Uterus (tissue), 2 donors: ENCODE data around the gene KRTAP4-1.

Experiments used
- POLR2A ChIP-seq, 2 donors: fragments of 450-650 bp; IDR thresholded peaks; one replicate each; pipeline ENCODE4 v1.6.1; 2016; ENCODE audit warnings: antibody characterized with exemption in 2 of 2, mild to moderate bottlenecking in 1 of 2, moderate library complexity in 1 of 2
- TF ChIP-seq, protein P1 (sequence below), 4 experiments: fragments of 200-600 bp in 2 of 4; fragments of 450-650 bp in 2 of 4; sonication (generic) in 2 of 4; IDR thresholded peaks; one replicate each; pipeline ENCODE4 v1.5.1; 2016 to 2019; ENCODE audit warnings: antibody characterized with exemption in 4 of 4, mild to moderate bottlenecking in 2 of 4, moderate library complexity in 1 of 4

DNA sequence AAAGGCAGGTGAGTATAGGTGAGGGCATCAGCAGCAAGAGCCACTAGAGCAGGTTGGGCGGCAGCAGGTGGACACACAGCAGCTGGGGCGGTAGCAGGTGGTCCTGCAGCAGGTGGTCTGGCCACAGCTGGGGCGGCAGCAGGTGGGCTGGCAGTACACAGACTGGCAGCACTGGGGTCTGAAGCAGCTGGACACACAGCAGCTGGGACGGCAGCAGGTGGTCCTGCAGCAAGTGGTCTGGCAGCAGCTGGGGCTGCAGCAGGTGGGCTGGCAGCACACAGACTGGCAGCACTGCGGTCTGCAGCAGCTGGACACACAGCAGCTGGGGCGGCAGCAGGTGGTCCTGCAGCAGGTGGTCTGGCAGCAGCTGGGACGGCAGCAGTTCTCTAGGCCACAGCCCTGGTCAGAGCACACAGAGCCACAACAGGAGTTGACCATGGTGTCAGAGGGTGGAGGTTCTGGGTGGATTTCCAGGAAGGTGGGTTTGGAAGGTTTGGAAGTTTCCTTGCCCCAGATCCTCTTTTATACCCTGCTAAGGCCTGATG, 6.9 kb downstream of the KRTAP4-1 start, which contains the start of gene KRTAP4-2:
- TF ChIP-seq, protein P1, sequence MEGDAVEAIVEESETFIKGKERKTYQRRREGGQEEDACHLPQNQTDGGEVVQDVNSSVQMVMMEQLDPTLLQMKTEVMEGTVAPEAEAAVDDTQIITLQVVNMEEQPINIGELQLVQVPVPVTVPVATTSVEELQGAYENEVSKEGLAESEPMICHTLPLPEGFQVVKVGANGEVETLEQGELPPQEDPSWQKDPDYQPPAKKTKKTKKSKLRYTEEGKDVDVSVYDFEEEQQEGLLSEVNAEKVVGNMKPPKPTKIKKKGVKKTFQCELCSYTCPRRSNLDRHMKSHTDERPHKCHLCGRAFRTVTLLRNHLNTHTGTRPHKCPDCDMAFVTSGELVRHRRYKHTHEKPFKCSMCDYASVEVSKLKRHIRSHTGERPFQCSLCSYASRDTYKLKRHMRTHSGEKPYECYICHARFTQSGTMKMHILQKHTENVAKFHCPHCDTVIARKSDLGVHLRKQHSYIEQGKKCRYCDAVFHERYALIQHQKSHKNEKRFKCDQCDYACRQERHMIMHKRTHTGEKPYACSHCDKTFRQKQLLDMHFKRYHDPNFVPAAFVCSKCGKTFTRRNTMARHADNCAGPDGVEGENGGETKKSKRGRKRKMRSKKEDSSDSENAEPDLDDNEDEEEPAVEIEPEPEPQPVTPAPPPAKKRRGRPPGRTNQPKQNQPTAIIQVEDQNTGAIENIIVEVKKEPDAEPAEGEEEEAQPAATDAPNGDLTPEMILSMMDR (IDR thresholded peaks at IDR 0.05): no peak
- TF ChIP-seq POLR2A (IDR thresholded peaks at IDR 0.05): no peak
